ENCODE data around the gene TTC34. TPM values are rescaled to one million over a fixed set of nuclear protein-coding genes. Genes with fewer than 3 reads are reported as not detected.

TTC34 gene
- total RNA-seq, 2 donors from 2014 or later: 0.48 to 2.5 TPM

GRCh38 chr1:2822621-2823145 is 21.2 kb upstream of the TTC34 start:
- no peak for ATAC-seq (replicated peaks)
- Mint-ChIP-seq H3K27me3 (peaks cover 7% of the 10 kb centered on the region), H3K9me3 (peaks cover 3% of the 10 kb centered on the region), H3K4me1 (no peaks in the 10 kb centered on the region), H3K36me3 (ENCODE audit: low read depth) (no peaks in the 10 kb centered on the region), H3K27ac (no peak overlapping the region), H3K4me3 (no peak overlapping the region)

GRCh38 chr1:2821966-2822620 is 20.6 kb upstream of the TTC34 start:
- Mint-ChIP-seq H3K36me3 (ENCODE audit: low read depth) (no peaks in the 10 kb centered on the region), H3K27ac (no peak overlapping the region), H3K9me3 (no peaks in the 10 kb centered on the region), H3K4me1 (no peaks in the 10 kb centered on the region), H3K4me3 (no peak overlapping the region), H3K27me3 (peaks cover 7% of the 10 kb centered on the region)
- ATAC-seq (replicated peaks): peak; percentile 55

- H3K36me3 Mint-ChIP-seq (ENCODE audit: low read depth): no peaks in the 10 kb centered on the region
- no peaks in the 10 kb centered on the region for H3K9me3 Mint-ChIP-seq
- H3K4me1 Mint-ChIP-seq: no peaks in the 10 kb centered on the region
- peaks cover 7% of the 10 kb centered on the region for H3K27me3 Mint-ChIP-seq
- H3K4me3 Mint-ChIP-seq: no peak overlapping the region
- H3K27ac Mint-ChIP-seq: no peak overlapping the region
- ATAC-seq (replicated peaks): no peak
Measured at GRCh38 chr1:2821373-2821955, 20.0 kb upstream of the TTC34 start.

- Mint-ChIP-seq H3K9me3 (no peaks in the 10 kb centered on the region), H3K27me3 (peaks cover 7% of the 10 kb centered on the region), H3K4me3 (no peak overlapping the region), H3K36me3 (ENCODE audit: low read depth) (no peaks in the 10 kb centered on the region), H3K27ac (no peak overlapping the region), H3K4me1 (no peaks in the 10 kb centered on the region)
- ATAC-seq (replicated peaks): no peak
Measured at GRCh38 chr1:2820731-2821372, 19.4 kb upstream of the TTC34 start.

- peaks cover 7% of the 10 kb centered on the region for H3K27me3 Mint-ChIP-seq
- no peak overlapping the region for H3K4me3 Mint-ChIP-seq
- no peak for ATAC-seq (replicated peaks)
- H3K27ac Mint-ChIP-seq: no peak overlapping the region
- no peaks in the 10 kb centered on the region for H3K36me3 Mint-ChIP-seq (ENCODE audit: low read depth)
- no peaks in the 10 kb centered on the region for H3K4me1 Mint-ChIP-seq
- no peaks in the 10 kb centered on the region for H3K9me3 Mint-ChIP-seq
Measured at GRCh38 chr1:2819831-2820730, 18.6 kb upstream of the TTC34 start.

GRCh38 chr1:2819429-2819828 is 17.9 kb upstream of the TTC34 start:
- no peaks in the 10 kb centered on the region for H3K4me1 Mint-ChIP-seq
- H3K27me3 Mint-ChIP-seq: peaks cover 7% of the 10 kb centered on the region
- H3K27ac Mint-ChIP-seq: no peak overlapping the region
- no peaks in the 10 kb centered on the region for H3K9me3 Mint-ChIP-seq
- H3K36me3 Mint-ChIP-seq (ENCODE audit: low read depth): no peaks in the 10 kb centered on the region
- no peak for ATAC-seq (replicated peaks)
- H3K4me3 Mint-ChIP-seq: no peak overlapping the region

- H3K4me3 Mint-ChIP-seq: no peak overlapping the region
- no peaks in the 10 kb centered on the region for H3K9me3 Mint-ChIP-seq
- H3K4me1 Mint-ChIP-seq: no peaks in the 10 kb centered on the region
- no peak overlapping the region for H3K27ac Mint-ChIP-seq
- no peaks in the 10 kb centered on the region for H3K27me3 Mint-ChIP-seq
- no peak for ATAC-seq (replicated peaks)
- no peaks in the 10 kb centered on the region for H3K36me3 Mint-ChIP-seq (ENCODE audit: low read depth)
Measured at GRCh38 chr1:2817784-2818564, 16.5 kb upstream of the TTC34 start.

GRCh38 chr1:2816786-2817185 is 15.3 kb upstream of the TTC34 start:
- Mint-ChIP-seq H3K36me3 (ENCODE audit: low read depth) (no peaks in the 10 kb centered on the region), H3K4me1 (no peaks in the 10 kb centered on the region), H3K9me3 (no peaks in the 10 kb centered on the region), H3K4me3 (no peak overlapping the region), H3K27me3 (peaks cover 3% of the 10 kb centered on the region), H3K27ac (no peak overlapping the region)
- ATAC-seq (replicated peaks): no peak

GRCh38 chr1:2815551-2815950 is 14.1 kb upstream of the TTC34 start:
- Mint-ChIP-seq H3K4me1 (no peaks in the 10 kb centered on the region), H3K27me3 (peaks cover 3% of the 10 kb centered on the region), H3K27ac (no peak overlapping the region), H3K36me3 (ENCODE audit: low read depth) (no peaks in the 10 kb centered on the region), H3K4me3 (no peak overlapping the region), H3K9me3 (no peaks in the 10 kb centered on the region)
- no peak for ATAC-seq (replicated peaks)

GRCh38 chr1:2814511-2815075 is 13.1 kb upstream of the TTC34 start:
- Mint-ChIP-seq H3K27ac (no peak overlapping the region), H3K9me3 (no peaks in the 10 kb centered on the region), H3K27me3 (peaks cover 3% of the 10 kb centered on the region), H3K4me3 (no peak overlapping the region), H3K4me1 (no peaks in the 10 kb centered on the region), H3K36me3 (ENCODE audit: low read depth) (no peaks in the 10 kb centered on the region)
- no peak for ATAC-seq (replicated peaks)

GRCh38 chr1:2812939-2813653 is 11.6 kb upstream of the TTC34 start:
- no peaks in the 10 kb centered on the region for H3K36me3 Mint-ChIP-seq (ENCODE audit: low read depth)
- no peak overlapping the region for H3K4me3 Mint-ChIP-seq
- no peak for ATAC-seq (replicated peaks)
- H3K4me1 Mint-ChIP-seq: no peaks in the 10 kb centered on the region
- H3K9me3 Mint-ChIP-seq: no peaks in the 10 kb centered on the region
- peaks cover 3% of the 10 kb centered on the region for H3K27me3 Mint-ChIP-seq
- H3K27ac Mint-ChIP-seq: no peak overlapping the region

GRCh38 chr1:2812136-2812535 is 10.6 kb upstream of the TTC34 start:
- H3K36me3 Mint-ChIP-seq (ENCODE audit: low read depth): no peaks in the 10 kb centered on the region
- no peaks in the 10 kb centered on the region for H3K9me3 Mint-ChIP-seq
- H3K4me3 Mint-ChIP-seq: no peak overlapping the region
- no peaks in the 10 kb centered on the region for H3K4me1 Mint-ChIP-seq
- H3K27ac Mint-ChIP-seq: no peak overlapping the region
- no peak for ATAC-seq (replicated peaks)
- H3K27me3 Mint-ChIP-seq: peaks cover 3% of the 10 kb centered on the region

- H3K27me3 Mint-ChIP-seq: peaks cover 3% of the 10 kb centered on the region
- no peaks in the 10 kb centered on the region for H3K36me3 Mint-ChIP-seq (ENCODE audit: low read depth)
- no peak overlapping the region for H3K4me3 Mint-ChIP-seq
- no peak overlapping the region for H3K27ac Mint-ChIP-seq
- H3K9me3 Mint-ChIP-seq: no peaks in the 10 kb centered on the region
- H3K4me1 Mint-ChIP-seq: no peaks in the 10 kb centered on the region
- ATAC-seq (replicated peaks): no peak
Measured at GRCh38 chr1:2811533-2811918, 10.0 kb upstream of the TTC34 start.
